ENCODE measurements around the gene CDK6.

The CDK6 gene

DNA sequence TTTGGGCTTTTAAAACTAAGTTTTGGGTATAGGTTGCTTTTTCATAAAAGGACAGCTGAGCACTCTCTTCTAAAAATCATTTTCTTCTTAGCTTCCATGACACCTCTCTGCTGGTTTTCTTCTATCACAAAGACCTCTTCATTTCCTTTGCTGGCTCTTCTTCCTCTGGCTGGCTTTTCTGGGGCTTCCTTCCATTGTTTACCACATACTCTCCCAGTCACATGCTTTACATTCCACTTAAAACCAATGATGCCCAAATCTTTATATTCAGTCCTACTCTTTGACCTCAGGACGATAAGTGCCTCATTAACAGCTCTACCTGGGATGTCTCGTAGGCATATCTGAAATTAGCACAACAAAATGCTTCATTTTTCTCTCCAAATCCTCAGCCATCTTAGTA lies 273.0 kb downstream of the CDK6 start:
- DNase-seq (ENCODE audit: insufficient read length, low spot score), result no peak
- no peak for TF ChIP-seq CTCF (IDR thresholded peaks at IDR 0.05; ENCODE audit: insufficient read depth, missing control alignments)
- no peak for FAIRE-seq

- FAIRE-seq (no peak), DNase-seq (ENCODE audit: insufficient read length, low spot score) (no peak)
- TF ChIP-seq CTCF (IDR thresholded peaks at IDR 0.05; ENCODE audit: insufficient read depth, missing control alignments), result no peak
These were observed 275.8 kb downstream of the CDK6 start for GRCh38 chr7:92560602-92561001.

DNA sequence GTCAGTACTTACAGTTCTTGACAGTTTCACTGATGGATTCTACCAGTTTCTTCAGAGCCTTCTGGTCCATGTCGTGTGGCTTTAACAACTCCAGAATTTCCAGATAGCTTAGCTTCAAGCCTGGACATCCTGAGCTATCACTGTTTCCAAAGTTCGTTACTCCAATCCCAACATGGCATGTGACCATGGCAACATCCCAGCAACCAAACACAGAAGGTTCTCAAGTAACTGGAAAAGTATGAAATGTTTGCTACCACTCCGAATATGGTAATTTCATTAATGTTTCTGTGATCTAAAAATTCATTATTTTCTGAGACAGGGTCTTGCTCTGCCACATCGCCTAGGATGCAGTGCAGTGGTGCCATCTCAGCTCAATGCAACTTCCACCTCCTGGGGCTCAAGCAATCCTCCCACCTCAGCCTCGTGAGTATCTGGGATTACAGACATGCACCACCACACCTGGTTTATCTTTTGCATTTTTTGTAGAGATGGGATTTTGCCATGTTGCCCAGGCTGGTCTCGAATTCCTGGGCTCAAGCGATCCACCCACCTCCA lies 278.5 kb downstream of the CDK6 start:
- FAIRE-seq (no peak), DNase-seq (ENCODE audit: insufficient read length, low spot score) (no peak)
- TF ChIP-seq CTCF (IDR thresholded peaks at IDR 0.05; ENCODE audit: insufficient read depth, missing control alignments), result no peak

- no peak for DNase-seq (ENCODE audit: insufficient read length, low spot score)
- no peak for TF ChIP-seq CTCF (IDR thresholded peaks at IDR 0.05; ENCODE audit: insufficient read depth, missing control alignments)
- no peak for FAIRE-seq
These were observed 279.1 kb downstream of the CDK6 start for GRCh38 chr7:92557249-92557648.

All from D721Med (cell line).